MCF 10A (cell line): Measurements from ENCODE around the gene AP2M1. TPM values are rescaled to one million over a fixed set of nuclear protein-coding genes. Genes with fewer than 3 reads are reported as not detected.

ENCODE experiments used
- BruUV-seq: library from RNA; stranded (reverse); fragments of 400-500 nt; replicated peaks from 2 replicates; lab custom pipeline; 2021; lab: Mats Ljungman, UMichigan
- CTCF ChIA-PET: fragments of 300-600 bp; sonication (Branson Sonifier 250); formaldehyde crosslinking; extraction: SDS; loops from one replicate; lab custom pipeline; 2021; ENCODE audit warnings: antibody characterized with exemption, inconsistent platforms; lab: Yijun Ruan, JAX
- POLR2A ChIA-PET: fragments of 300-600, 350-650 bp; sonication (Branson Sonifier 250); formaldehyde crosslinking; extraction: SDS; loops from one replicate; lab custom pipeline; 2020; ENCODE audit warnings: antibody characterized with exemption, inconsistent platforms; lab: Yijun Ruan, JAX
- DNase-seq: peaks from one replicate; pipeline ENCODE4 v3.0.0-alpha.2; 2018; ENCODE audit not compliant: unreplicated experiment
- H3K27ac Mint-ChIP-seq: one replicate; pipeline ENCODE4 v1.8.0; 2022; ENCODE audit warnings: mild to moderate bottlenecking, low read depth, mixed read lengths; ENCODE audit not compliant: unreplicated experiment
- H3K27me3 Mint-ChIP-seq: one replicate; pipeline ENCODE4 v1.8.0; 2022; ENCODE audit warnings: mixed read lengths; ENCODE audit not compliant: insufficient read depth, unreplicated experiment
- H3K36me3 Mint-ChIP-seq: one replicate; pipeline ENCODE4 v1.8.0; 2022; ENCODE audit warnings: mild to moderate bottlenecking, moderate library complexity, mixed read lengths; ENCODE audit not compliant: insufficient read depth, unreplicated experiment
- H3K4me1 Mint-ChIP-seq: one replicate; pipeline ENCODE4 v1.8.0; 2022; ENCODE audit warnings: mixed read lengths; ENCODE audit not compliant: insufficient read depth, unreplicated experiment
- H3K4me3 Mint-ChIP-seq: one replicate; pipeline ENCODE4 v1.8.0; 2022; ENCODE audit warnings: mild to moderate bottlenecking, moderate library complexity, mixed read lengths; ENCODE audit not compliant: unreplicated experiment
- H3K9me3 Mint-ChIP-seq: one replicate; pipeline ENCODE4 v1.8.0; 2022; ENCODE audit warnings: mixed read lengths; ENCODE audit not compliant: unreplicated experiment
- CTCF ChIP-seq: fragments of 200-600 bp; IDR thresholded peaks from one replicate; pipeline ENCODE4 v1.8.0; 2022; ENCODE audit warnings: antibody characterized with exemption, mild to moderate bottlenecking; ENCODE audit not compliant: unreplicated experiment
- intact Hi-C: fragments of 100-400 bp; cut with micrococcal nuclease; formaldehyde crosslinking; loops from 2 replicates; pipeline ENCODE4 v1.14.1; 2022
- total RNA-seq: library from RNA; stranded (reverse); gene quantifications from 2 replicates; pipeline ENCODE4 v1.2.3, GENCODE V29; 2022

The AP2M1 gene
- total RNA-seq, 1 experiment from 2014 or later = 301 TPM

DNA sequence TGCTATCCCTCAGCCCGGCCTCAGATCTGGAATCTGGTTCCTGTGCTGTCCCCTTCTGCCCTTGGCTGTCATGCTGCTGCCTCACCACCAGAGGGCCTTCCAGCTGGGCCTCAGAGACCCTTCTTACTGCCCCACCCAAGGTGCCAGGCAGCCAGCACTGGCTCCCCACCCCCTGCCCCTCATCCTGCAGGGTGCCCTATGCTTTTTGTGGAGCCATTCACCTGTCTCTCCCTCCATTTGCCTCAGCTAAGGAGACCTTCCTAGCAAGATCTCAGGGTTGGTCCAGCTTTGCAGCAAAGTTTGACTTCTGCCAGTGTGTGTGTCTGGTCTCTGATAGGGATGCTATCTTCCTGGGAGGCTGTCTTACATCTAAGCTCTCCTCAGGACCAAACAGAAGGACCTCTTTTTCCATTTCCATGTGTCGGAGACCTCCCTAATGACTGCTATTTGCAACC lies 52.9 kb downstream of the AP2M1 start:
- Mint-ChIP-seq H3K4me1 (peaks cover 6% of the 10 kb centered on the region), H3K27ac (no peak overlapping the region), H3K9me3 (no peaks in the 10 kb centered on the region), H3K36me3 (no peaks in the 10 kb centered on the region), H3K27me3 (peaks cover 58% of the 10 kb centered on the region), H3K4me3 (no peak overlapping the region)
- intact Hi-C loops = loop anchor here (1.0 kb wide), 1 partner anchor 23 kb away; no protein-coding TSS in a partner anchor
- no TSS peak for BruUV-seq
- DNase-seq = peak; percentile 47
- POLR2A ChIA-PET = interaction anchor here (0.6 to 1.4 kb wide), 3 partner anchors 41 to 53 kb away, joined by 3 read pairs; partner anchors contain the start of gene ABCF3
- TF ChIP-seq CTCF = peak; percentile 93
- CTCF ChIA-PET = interaction anchor here (0.6 to 3.5 kb wide), 20 partner anchors 9 to 332 kb away, joined by 3 to 25 read pairs (median 5); no protein-coding TSS in a partner anchor

GRCh38 chr3:184228376-184229137 lies 53.9 kb downstream of the AP2M1 start:
- BruUV-seq = no TSS peak
- ChIA-PET POLR2A (interaction anchor here (1.1 to 1.4 kb wide), 2 partner anchors 42 to 43 kb away, joined by 3 read pairs; partner anchors contain the start of gene ABCF3), CTCF (interaction anchor here (0.6 to 3.5 kb wide), 17 partner anchors 9 to 1035 kb away, joined by 3 to 25 read pairs (median 5); no protein-coding TSS in a partner anchor)
- TF ChIP-seq CTCF = no peak
- intact Hi-C loops = no loop called here
- H3K4me3 Mint-ChIP-seq = peak overlapping the region; percentile 58
- H3K27me3 Mint-ChIP-seq = peaks cover 58% of the 10 kb centered on the region
- DNase-seq = no peak
- H3K27ac Mint-ChIP-seq = no peak overlapping the region
- peaks cover 6% of the 10 kb centered on the region for H3K4me1 Mint-ChIP-seq
- H3K9me3 Mint-ChIP-seq = no peaks in the 10 kb centered on the region
- no peaks in the 10 kb centered on the region for H3K36me3 Mint-ChIP-seq

DNA sequence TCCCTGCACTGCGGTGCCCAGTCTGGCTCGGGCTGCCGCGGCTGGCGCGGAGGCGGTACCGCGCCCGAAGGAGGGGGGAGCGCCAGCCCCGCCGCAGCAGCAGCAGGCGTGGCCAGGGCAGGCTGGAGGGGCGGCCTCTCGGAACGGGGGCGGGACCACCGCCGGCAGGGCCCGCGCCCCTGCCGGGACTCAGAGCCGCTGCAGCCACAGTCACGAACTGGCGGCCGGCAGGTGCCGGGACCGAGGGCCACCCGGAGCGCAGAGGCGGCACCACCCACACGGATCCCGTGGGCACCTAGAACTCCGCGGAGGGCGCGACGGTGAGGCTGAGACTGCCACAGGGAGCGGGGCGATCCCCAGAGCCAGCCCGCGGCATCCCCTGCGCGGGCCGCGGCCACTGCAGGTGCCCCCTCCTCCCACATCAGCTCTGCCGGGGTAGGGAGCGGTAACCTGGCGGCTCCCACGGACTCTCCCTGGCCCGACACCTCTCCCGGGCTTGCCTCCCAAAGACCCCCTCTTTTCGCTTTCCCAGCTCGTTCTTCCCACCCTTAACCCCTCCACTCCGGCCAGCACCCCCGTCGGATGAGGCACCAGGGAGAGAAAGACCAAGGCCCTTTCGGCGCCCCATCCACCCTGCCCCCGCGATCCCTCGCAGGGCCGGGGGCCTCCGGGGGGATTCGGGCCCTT lies 54.9 kb downstream of the AP2M1 start, which contains the start of gene VWA5B2:
Gene VWA5B2 (plus strand): TSS at position 192 of the 687 bp plus-strand sequence. CDS start 944 bp downstream, outside the sequence.
- intact Hi-C loops = no loop called here
- ChIA-PET CTCF (interaction anchor here (0.6 to 1.2 kb wide), 3 partner anchors 11 to 60 kb away, joined by 3 to 4 read pairs (median 3); no protein-coding TSS in a partner anchor), POLR2A (interaction anchor here (1.0 kb wide), 1 partner anchor 13 kb away, joined by 3 read pairs; no protein-coding TSS in a partner anchor)
- peak; percentile 49 for DNase-seq
- H3K9me3 Mint-ChIP-seq = no peaks in the 10 kb centered on the region
- TF ChIP-seq CTCF = no peak
- H3K4me1 Mint-ChIP-seq = peaks cover 12% of the 10 kb centered on the region
- BruUV-seq = no TSS peak
- H3K4me3 Mint-ChIP-seq = peak within 1 kb of the TSS; percentile 58
- no peak within 1 kb of the TSS for H3K27ac Mint-ChIP-seq
- no peaks in the 10 kb centered on the region for H3K36me3 Mint-ChIP-seq
- peaks cover 58% of the 10 kb centered on the region for H3K27me3 Mint-ChIP-seq
